ENCODE data around the gene DYNC1LI1.
"Not testable (repeated sequence)": the region's sequence is repeated elsewhere in the genome, so short reads cannot be mapped to it uniquely, and the experiment has no call there.

The DYNC1LI1 gene

DNA sequence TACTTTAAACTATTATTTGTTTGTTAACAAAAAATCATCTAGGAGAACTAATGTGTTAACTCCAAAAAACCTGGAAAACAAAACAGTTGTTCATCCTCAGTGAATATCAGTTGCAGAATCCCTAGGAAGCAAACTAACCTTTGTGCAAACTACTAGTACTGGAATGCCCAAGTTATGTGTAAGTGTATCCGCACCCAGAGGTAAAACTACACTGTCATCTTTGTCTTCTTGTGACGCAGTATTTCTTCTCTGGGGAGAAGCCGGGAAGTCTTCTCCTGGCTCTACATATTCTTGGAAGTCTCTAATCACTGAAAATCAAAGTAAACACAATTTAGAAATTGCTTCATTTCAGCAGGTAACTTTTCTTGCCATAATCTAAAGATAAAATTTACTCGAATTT, 29.8 kb downstream of the DYNC1LI1 start:
- DNase-seq (ENCODE audit: low read depth in 1 of 2, low spot score in 1 of 2) = no peak

- DNase-seq (ENCODE audit: low read depth in 1 of 2, low spot score in 1 of 2) = no peak
Measured at GRCh38 chr3:32532434-32532833, 38.2 kb downstream of the DYNC1LI1 start.

DNA sequence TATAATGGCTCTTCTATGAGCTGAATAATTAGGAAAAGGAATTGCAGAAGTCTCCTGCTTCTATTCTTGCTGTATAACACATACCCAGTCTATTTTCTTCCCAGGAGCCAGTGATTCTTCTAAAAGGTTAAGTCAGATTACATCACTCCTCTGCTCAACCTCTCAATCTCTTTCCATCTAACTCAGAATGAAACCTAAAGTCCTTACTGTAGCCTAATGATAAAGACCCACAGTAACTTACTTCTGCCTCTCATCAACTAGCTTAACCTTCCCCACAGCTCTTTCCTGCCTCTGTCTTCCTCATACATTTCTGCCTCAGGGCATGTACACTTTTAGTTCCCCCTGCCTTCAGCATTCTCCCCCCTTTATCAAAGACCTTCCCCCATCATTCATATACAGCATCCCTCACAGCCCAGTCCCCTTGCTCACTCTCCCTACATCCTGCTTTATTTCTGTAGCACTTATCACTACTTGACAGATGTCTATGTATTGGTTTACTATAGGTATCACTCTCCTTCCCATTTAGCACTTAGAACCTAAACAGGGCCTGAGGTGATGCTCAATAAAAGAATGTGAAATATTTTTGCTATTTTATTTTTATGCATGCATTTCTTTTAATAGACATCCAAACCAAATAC, 39.5 kb downstream of the DYNC1LI1 start:
- DNase-seq (ENCODE audit: low read depth in 1 of 2, low spot score in 1 of 2) = no peak

DNA sequence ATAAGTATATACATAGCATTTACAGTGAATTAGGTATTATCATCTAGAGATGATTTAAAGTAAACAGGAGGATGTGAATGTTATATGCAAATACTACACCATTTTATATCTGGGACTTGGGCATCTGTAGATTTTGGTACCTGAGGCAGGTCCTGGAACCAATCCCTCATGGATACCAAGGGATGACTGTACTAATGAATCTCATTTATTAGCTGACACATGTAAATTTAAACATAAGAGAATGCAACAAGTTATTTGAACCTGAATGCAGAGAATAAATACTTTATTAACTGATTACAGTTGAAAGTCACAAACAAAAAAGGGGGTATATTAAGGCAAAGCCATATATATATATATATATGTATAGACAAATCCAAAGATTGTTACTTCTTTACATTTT, 44.9 kb downstream of the DYNC1LI1 start:
- DNase-seq (ENCODE audit: low read depth in 1 of 2, low spot score in 1 of 2) = no peak

- DNase-seq (ENCODE audit: low read depth in 1 of 2, low spot score in 1 of 2) = no peak
Measured at GRCh38 chr3:32522682-32523081, 48.0 kb downstream of the DYNC1LI1 start.

DNA sequence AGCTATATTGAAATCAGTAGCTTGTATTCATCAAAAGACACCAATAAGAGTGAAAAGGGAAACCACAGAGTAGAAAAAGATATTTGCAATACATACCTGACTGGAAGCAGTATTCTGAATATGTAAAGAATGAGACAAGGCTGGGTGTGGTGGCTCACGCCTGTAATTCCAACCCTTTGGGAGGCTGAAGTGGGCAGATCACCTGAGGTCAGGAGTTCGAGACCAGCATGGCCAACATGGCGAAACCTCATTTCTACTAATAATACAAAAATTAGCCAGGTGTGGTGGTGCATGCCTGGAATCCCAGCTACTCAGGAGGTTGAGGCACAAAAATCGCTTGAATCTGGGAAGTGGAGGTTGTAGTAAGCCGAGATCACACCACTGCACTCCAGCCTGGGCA, 51.7 kb downstream of the DYNC1LI1 start:
- not testable (repeated sequence) for DNase-seq (ENCODE audit: low read depth in 1 of 2, low spot score in 1 of 2)

- DNase-seq (ENCODE audit: low read depth in 1 of 2, low spot score in 1 of 2) = not testable (repeated sequence)
Measured at GRCh38 chr3:32516751-32517150, 53.9 kb downstream of the DYNC1LI1 start.

DNA sequence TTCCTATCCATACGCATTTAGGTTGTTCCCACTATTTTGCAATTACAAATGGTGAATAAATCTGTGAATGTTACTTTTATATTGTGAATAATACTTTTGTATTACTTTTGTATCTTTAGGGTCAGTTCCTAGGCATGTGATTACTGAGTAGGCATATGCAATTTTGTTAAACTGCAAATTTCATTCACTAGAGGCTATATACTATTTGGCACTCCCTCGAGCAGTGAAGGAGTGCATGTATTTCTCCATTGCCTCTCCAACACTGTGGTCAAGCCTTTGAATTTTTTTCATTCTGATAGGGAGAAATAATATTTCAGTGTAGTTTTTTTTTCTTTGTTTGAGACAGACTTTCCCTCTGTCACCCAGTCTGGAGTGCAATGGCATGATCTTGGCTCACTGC, 59.7 kb downstream of the DYNC1LI1 start:
- no peak for DNase-seq (ENCODE audit: low read depth in 1 of 2, low spot score in 1 of 2)

DNA sequence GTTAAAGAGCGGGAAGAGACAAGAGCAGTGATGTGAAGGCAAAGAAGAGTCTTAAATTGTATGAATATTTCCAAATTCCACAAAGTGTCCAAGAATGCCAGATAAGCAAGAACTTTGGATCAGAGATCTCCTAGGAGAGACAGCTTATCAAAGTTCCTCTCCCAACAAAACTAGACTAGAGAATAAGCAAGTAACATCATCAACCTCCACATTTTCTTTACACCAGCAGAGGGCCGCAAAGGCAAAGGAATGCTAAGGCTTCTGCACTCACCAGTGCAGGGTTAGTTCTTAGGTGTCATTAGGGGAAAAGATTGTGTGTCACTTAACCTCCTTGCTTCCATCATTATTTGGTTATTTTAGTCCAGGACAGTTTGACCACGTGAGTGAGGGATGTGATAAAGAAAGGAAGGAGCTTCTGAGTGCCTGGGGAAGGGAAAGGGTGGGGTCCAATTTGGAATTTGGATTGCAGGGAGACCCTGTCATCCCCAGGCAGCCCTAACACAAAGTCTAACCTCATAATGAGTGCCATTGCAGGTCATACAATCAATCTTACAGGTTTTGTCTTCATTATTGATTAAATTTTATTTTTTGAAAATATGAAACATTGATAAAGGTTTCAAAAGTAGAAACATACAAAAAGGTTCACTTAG, 60.5 kb downstream of the DYNC1LI1 start:
- DNase-seq (ENCODE audit: low read depth in 1 of 2, low spot score in 1 of 2) = peak; percentile 13 to 36

DNA sequence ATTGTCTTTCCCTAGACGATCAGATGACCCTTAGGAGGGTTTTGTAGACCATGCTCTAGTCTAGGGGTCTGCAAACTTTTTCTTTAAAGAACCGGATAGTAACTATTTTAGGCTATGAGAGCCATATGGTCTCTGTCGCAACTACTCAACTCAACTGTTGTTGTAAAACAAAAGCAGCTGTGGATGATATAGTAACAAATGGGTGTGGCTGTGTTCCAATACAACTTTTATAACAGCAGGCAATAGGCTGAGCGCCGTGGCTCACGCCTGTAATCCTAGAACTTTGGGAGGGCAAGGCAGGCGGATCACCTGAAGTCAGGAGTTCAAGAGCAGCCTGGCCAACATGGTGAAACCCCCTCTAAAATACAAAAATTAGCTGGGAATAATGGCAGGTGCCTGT, 61.9 kb downstream of the DYNC1LI1 start:
- no peak for DNase-seq (ENCODE audit: low read depth in 1 of 2, low spot score in 1 of 2)

DNA sequence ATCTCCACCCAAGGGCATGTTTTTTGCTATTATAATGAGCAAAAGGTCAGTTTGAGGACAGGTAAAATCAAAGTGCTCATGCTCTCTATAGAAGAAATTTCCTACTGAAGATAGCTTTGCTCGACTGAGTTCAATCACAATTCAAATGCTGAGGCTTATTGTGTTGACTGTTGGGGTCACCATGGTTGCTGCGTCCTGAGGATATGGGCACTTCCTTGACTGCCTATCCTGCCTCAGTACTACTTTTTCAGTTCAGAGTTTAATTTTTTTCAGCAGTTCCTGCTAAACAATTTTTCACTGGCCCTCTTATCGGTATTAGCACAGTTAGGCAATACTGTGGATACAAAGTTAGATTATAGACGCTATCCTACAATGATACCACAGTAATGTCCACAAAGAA, 64.2 kb downstream of the DYNC1LI1 start:
- DNase-seq (ENCODE audit: low read depth in 1 of 2, low spot score in 1 of 2) = no peak

GRCh38 chr3:32502946-32503286, 67.7 kb downstream of the DYNC1LI1 start:
- no peak for DNase-seq (ENCODE audit: low read depth in 1 of 2, low spot score in 1 of 2)

- peak; percentile 37 to 58 for DNase-seq (ENCODE audit: low read depth in 1 of 2, low spot score in 1 of 2)
Measured at GRCh38 chr3:32502118-32502945, 68.3 kb downstream of the DYNC1LI1 start, which contains the start of gene CMTM6. TSS of gene CMTM6 (minus strand) at chr3:32502852. CDS start at chr3:32502745, 107 bp downstream.

GRCh38 chr3:32501783-32502117, 68.9 kb downstream of the DYNC1LI1 start:
- no peak for DNase-seq (ENCODE audit: low read depth in 1 of 2, low spot score in 1 of 2)

DNA sequence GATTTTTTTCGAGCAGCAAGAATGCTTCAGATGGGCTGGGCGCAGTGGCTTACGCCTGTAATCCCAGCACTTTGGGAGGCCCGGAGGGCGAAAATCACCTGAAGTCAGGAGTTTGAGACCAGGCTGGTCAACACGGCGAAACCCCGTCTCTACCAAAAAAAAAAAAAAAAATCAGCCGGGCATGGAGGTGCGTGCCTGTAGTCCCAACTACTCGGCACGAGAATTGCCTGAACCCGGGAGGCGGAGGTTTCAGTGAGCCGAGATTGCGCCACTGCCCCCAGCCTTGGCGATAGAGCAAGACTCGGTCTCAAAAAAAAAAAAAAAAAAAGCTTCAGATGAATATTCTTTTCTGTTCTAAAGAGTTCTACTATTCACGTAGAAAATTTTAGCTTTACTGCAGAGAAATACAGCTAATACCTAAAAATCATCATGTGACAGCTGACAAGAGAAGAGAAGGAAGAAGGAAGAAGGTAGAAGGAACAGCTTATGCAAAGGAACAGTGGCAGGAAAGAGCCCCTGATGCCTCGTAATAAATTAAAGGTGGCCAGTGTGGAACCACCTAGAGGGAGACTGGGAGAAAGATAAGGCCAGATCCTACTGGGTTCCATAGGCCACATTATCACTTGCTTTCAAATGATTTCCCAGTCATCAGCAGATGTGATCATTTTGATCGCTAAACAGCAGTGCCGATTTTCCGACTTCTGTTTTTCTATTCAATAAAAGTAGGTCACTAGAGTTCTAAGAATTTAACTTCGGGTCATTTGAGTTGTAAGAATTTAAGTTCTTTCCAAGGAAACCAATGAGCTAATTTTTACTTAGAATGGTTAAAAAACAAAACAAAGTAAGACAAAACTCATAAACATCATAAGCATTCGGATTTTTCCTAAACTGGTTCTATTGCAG, 69.5 kb downstream of the DYNC1LI1 start:
- DNase-seq (ENCODE audit: low read depth in 1 of 2, low spot score in 1 of 2) = no peak

DNA sequence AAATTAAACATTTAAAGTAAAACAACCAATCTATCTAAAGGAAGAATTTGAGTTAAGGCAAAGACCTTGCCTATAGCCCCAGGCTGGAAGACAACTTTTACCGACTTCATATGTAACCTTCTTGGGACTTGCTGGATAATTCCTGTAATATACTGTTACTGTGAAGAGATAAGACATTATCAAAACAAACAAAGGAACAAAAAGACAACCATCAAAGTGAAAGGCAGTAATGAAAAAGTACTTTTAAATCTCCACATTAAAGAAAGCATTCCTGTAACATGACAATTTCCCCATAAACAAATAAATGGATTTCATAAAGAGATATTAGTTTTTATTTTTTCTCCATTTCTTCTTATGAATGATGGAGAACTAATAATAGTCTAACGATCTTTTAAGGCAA, 70.4 kb downstream of the DYNC1LI1 start:
- DNase-seq (ENCODE audit: low read depth in 1 of 2, low spot score in 1 of 2) = no peak

GRCh38 chr3:32499585-32499984, 71.1 kb downstream of the DYNC1LI1 start:
- no peak for DNase-seq (ENCODE audit: low read depth in 1 of 2, low spot score in 1 of 2)

DNA sequence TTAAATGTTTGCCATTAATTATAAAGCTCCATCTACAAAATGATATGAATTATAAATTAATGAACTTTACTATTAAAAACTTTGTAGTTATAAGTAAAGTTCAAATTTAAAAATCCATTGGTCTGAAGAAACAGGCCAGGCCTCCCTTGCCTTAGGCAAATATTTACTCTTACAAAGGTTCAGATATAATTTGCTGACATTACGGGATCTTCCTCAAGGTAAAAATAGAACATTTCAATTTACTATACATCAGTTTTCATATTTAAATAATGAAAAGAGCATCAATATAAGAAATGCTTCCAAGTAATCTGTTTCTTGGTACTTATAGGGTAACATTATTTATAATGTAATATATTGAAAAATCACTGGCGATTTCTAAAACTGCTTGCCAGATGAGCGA, 71.7 kb downstream of the DYNC1LI1 start:
- no peak for DNase-seq (ENCODE audit: low read depth in 1 of 2, low spot score in 1 of 2)

- no peak for DNase-seq (ENCODE audit: low read depth in 1 of 2, low spot score in 1 of 2)
Measured at GRCh38 chr3:32498252-32498651, 72.4 kb downstream of the DYNC1LI1 start.

DNA sequence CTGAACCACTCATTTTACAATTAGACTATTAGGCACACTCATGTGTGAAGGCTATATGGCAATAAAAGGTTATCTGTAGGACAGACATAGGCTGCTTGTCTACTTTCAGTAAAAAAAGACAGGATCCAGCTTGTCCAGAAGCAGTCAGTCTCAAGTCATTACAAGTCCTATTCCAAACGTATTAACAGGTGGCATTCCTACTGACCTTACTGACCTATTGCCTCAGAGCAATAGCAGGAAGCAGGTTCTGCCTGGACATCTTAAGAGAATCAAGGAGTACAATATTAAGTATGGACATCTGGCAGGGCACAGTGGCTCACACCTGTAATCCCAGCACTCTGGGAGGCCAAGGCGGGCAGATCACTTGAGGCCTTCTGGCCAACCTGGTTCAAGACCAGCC, 75.0 kb downstream of the DYNC1LI1 start:
- DNase-seq (ENCODE audit: low read depth in 1 of 2, low spot score in 1 of 2) = no peak

GRCh38 chr3:32495085-32495484, 75.6 kb downstream of the DYNC1LI1 start:
- DNase-seq (ENCODE audit: low read depth in 1 of 2, low spot score in 1 of 2) = no peak

Measured in activated CD4-positive, alpha-beta T cell treated with anti-CD3 and anti-CD28 coated beads, Interleukin-2, amount 50 U/mL, for 24 hours (primary cell).